Activated CD8-positive, alpha-beta T cell treated with anti-CD3 and anti-CD28 coated beads for 36 hours (primary cell): Measurements from ENCODE around the gene TMEM259. TPM values are rescaled to one million over a fixed set of nuclear protein-coding genes. Genes with fewer than 3 reads are reported as not detected.
A peak's percentile ranks its signal among the peaks of the same experiment; 100 is the strongest.

Source experiments
- ATAC-seq: fragments of 200-7000 bp; cut with Tn5 transposase; one replicate; pipeline ENCODE4 v1.10.0; 2021; ENCODE audit warnings: mild to moderate bottlenecking, moderate library complexity
- CTCF ChIA-PET: fragments of 350-600 bp; sonication (Branson Sonifier 250); formaldehyde crosslinking; loops from one replicate; lab custom pipeline; 2021; ENCODE audit warnings: antibody characterized with exemption; lab: Charles Lee
- POLR2A ChIA-PET: fragments of 350-600 bp; sonication (Branson Sonifier 250); formaldehyde crosslinking; loops from one replicate; lab custom pipeline; 2021; ENCODE audit warnings: antibody characterized with exemption; lab: Charles Lee
- DNase-seq: peaks from one replicate; pipeline ENCODE4 v3.0.0-alpha.2; 2020
- H3K27ac Mint-ChIP-seq: one replicate; pipeline ENCODE4 v1.8.0; 2021; ENCODE audit warnings: mild to moderate bottlenecking, mixed read lengths
- H3K27me3 Mint-ChIP-seq: one replicate; pipeline ENCODE4 v1.8.0; 2021; ENCODE audit warnings: mixed read lengths
- H3K36me3 Mint-ChIP-seq: one replicate; pipeline ENCODE4 v1.8.0; 2021; ENCODE audit warnings: low read depth, mixed read lengths
- H3K4me1 Mint-ChIP-seq: one replicate; pipeline ENCODE4 v1.8.0; 2021; ENCODE audit warnings: low read depth, mixed read lengths
- H3K4me3 Mint-ChIP-seq: one replicate; pipeline ENCODE4 v1.8.0; 2021; ENCODE audit warnings: mild to moderate bottlenecking, moderate library complexity, mixed read lengths
- H3K9me3 Mint-ChIP-seq: one replicate; pipeline ENCODE4 v1.8.0; 2021; ENCODE audit warnings: mixed read lengths
- CTCF ChIP-seq: fragments of 200-600 bp; IDR thresholded peaks from one replicate; pipeline ENCODE4 v1.8.0; 2022; ENCODE audit warnings: antibody characterized with exemption, mild to moderate bottlenecking
- intact Hi-C: fragments of 100-400 bp; cut with micrococcal nuclease; formaldehyde crosslinking; loops from one replicate; pipeline ENCODE4 v1.10.0; 2022
- total RNA-seq, 2 experiments: library from RNA; stranded (reverse); gene quantifications; one replicate each; pipeline ENCODE4 v1.2.3, GENCODE V29; 2021

The TMEM259 gene
- total RNA-seq, 2 experiments from 2014 or later = 115 to 117 TPM

- Mint-ChIP-seq H3K4me3 (peak overlapping the region; percentile 96), H3K4me1 (peaks cover 36% of the 10 kb centered on the region), H3K27me3 (no peaks in the 10 kb centered on the region), H3K36me3 (peaks cover 16% of the 10 kb centered on the region), H3K27ac (peak overlapping the region; percentile 55), H3K9me3 (no peaks in the 10 kb centered on the region)
- no peak for TF ChIP-seq CTCF
- ChIA-PET POLR2A (interaction anchor here (0.7 to 3.1 kb wide), 8 partner anchors 10 to 220 kb away, joined by 3 to 17 read pairs (median 3); partner anchors contain the start of gene WDR18), CTCF (interaction anchor here (0.6 to 1.4 kb wide), 3 partner anchors 9 to 225 kb away, joined by 3 to 4 read pairs (median 4); partner anchors contain the start of gene WDR18)
- intact Hi-C loops = no loop called here
- DNase-seq (no peak), ATAC-seq (no peak)
Observed at GRCh38 chr19:1018932-1019615, 1.8 kb downstream of the TMEM259 start.

GRCh38 chr19:1018393-1018792, 2.5 kb downstream of the TMEM259 start:
- no peak for TF ChIP-seq CTCF
- peak overlapping the region; percentile 96 for H3K4me3 Mint-ChIP-seq
- POLR2A ChIA-PET = interaction anchor here (1.0 to 2.7 kb wide), 4 partner anchors 14 to 69 kb away, joined by 3 to 10 read pairs (median 4); partner anchors contain the start of gene WDR18
- no peak overlapping the region for H3K27ac Mint-ChIP-seq
- CTCF ChIA-PET = interaction anchor here (1.4 kb wide), 1 partner anchor 34 kb away, joined by 4 read pairs; the partner anchor contains the start of gene WDR18
- intact Hi-C loops = no loop called here
- ATAC-seq (no peak), DNase-seq (no peak)
- peaks cover 36% of the 10 kb centered on the region for H3K4me1 Mint-ChIP-seq
- no peaks in the 10 kb centered on the region for H3K9me3 Mint-ChIP-seq
- no peaks in the 10 kb centered on the region for H3K27me3 Mint-ChIP-seq
- H3K36me3 Mint-ChIP-seq = peaks cover 16% of the 10 kb centered on the region

GRCh38 chr19:1017906-1018305, 3.0 kb downstream of the TMEM259 start:
- no peaks in the 10 kb centered on the region for H3K27me3 Mint-ChIP-seq
- POLR2A ChIA-PET = interaction anchor here (2.7 kb wide), 1 partner anchor 34 kb away, joined by 10 read pairs; the partner anchor contains the start of gene WDR18
- H3K27ac Mint-ChIP-seq = peak overlapping the region; percentile 62
- CTCF ChIA-PET = no interaction called here
- no peak for TF ChIP-seq CTCF
- intact Hi-C loops = no loop called here
- peaks cover 36% of the 10 kb centered on the region for H3K4me1 Mint-ChIP-seq
- peaks cover 16% of the 10 kb centered on the region for H3K36me3 Mint-ChIP-seq
- DNase-seq (no peak), ATAC-seq (no peak)
- no peaks in the 10 kb centered on the region for H3K9me3 Mint-ChIP-seq
- peak overlapping the region; percentile 24 for H3K4me3 Mint-ChIP-seq

GRCh38 chr19:1017115-1017905, 3.6 kb downstream of the TMEM259 start:
- POLR2A ChIA-PET = interaction anchor here (0.7 to 3.0 kb wide), 6 partner anchors 10 to 233 kb away, joined by 3 to 13 read pairs (median 4); no protein-coding TSS in a partner anchor

More at GRCh38 chr19:1017115-1017905, 3.6 kb downstream of the TMEM259 start:
- DNase-seq (no peak), ATAC-seq (no peak)
- Mint-ChIP-seq H3K4me3 (peak overlapping the region; percentile 24), H3K27ac (peak overlapping the region; percentile 62), H3K36me3 (peaks cover 16% of the 10 kb centered on the region), H3K9me3 (no peaks in the 10 kb centered on the region), H3K4me1 (peaks cover 36% of the 10 kb centered on the region), H3K27me3 (no peaks in the 10 kb centered on the region)
- CTCF ChIA-PET = interaction anchor here (0.9 kb wide), 1 partner anchor 15 kb away, joined by 3 read pairs; no protein-coding TSS in a partner anchor
- TF ChIP-seq CTCF = no peak
- intact Hi-C loops = no loop called here
